Activated CD8-positive, alpha-beta T cell treated with anti-CD3 and anti-CD28 coated beads, Interleukin-2, amount 10 ng/mL, durations not matched to agents 7 days and 5 days (primary cell): ENCODE results near the gene CYP27A1. TPM values are rescaled to one million over a fixed set of nuclear protein-coding genes. Genes with fewer than 3 reads are reported as not detected.

Source experiments
- ATAC-seq: fragments of 150-1000 bp; cut with Tn5 transposase; one replicate; pipeline ENCODE4 v1.10.0; 2021; ENCODE audit warnings: moderate library complexity
- CTCF ChIA-PET: fragments of 350-600 bp; sonication (Branson Sonifier 250); formaldehyde crosslinking; loops from one replicate; lab custom pipeline; 2021; ENCODE audit warnings: antibody characterized with exemption; lab: Charles Lee
- POLR2A ChIA-PET: fragments of 350-600 bp; sonication (Branson Sonifier 250); formaldehyde crosslinking; loops from one replicate; lab custom pipeline; 2021; ENCODE audit warnings: antibody characterized with exemption; lab: Charles Lee
- DNase-seq: peaks from one replicate; pipeline ENCODE4 v3.0.0-alpha.2; 2020
- H3K27ac Mint-ChIP-seq: one replicate; pipeline ENCODE4 v1.8.0; 2021; ENCODE audit warnings: mild to moderate bottlenecking, mixed read lengths
- H3K27me3 Mint-ChIP-seq: one replicate; pipeline ENCODE4 v1.8.0; 2021; ENCODE audit warnings: low read depth, mixed read lengths
- H3K36me3 Mint-ChIP-seq: one replicate; pipeline ENCODE4 v1.8.0; 2021; ENCODE audit warnings: low read depth, mixed read lengths
- H3K4me1 Mint-ChIP-seq: one replicate; pipeline ENCODE4 v1.8.0; 2021; ENCODE audit warnings: low read depth, mixed read lengths
- H3K4me3 Mint-ChIP-seq: one replicate; pipeline ENCODE4 v1.8.0; 2021; ENCODE audit warnings: mild to moderate bottlenecking, mixed read lengths
- H3K9me3 Mint-ChIP-seq: one replicate; pipeline ENCODE4 v1.8.0; 2022; ENCODE audit warnings: mixed read lengths; ENCODE audit not compliant: insufficient read depth
- total RNA-seq, 2 experiments: library from RNA; stranded (reverse); gene quantifications; one replicate each; pipeline ENCODE4 v1.2.3, GENCODE V29; 2021

The CYP27A1 gene
- total RNA-seq, 2 experiments from 2014 or later: not detected

- H3K4me3 Mint-ChIP-seq: no peak overlapping the region
- peaks cover 4% of the 10 kb centered on the region for H3K9me3 Mint-ChIP-seq
- ChIA-PET CTCF (no interaction called here), POLR2A (no interaction called here)
- peaks cover 26% of the 10 kb centered on the region for H3K27me3 Mint-ChIP-seq
- DNase-seq: no peak
- H3K4me1 Mint-ChIP-seq: peaks cover 4% of the 10 kb centered on the region
- no peak overlapping the region for H3K27ac Mint-ChIP-seq
- ATAC-seq: no peak
- peaks cover 3% of the 10 kb centered on the region for H3K36me3 Mint-ChIP-seq
Measured at GRCh38 chr2:218777276-218777990, 4.5 kb upstream of the CYP27A1 start.

- no peak overlapping the region for H3K4me3 Mint-ChIP-seq
- no peak for DNase-seq
- ChIA-PET CTCF (no interaction called here), POLR2A (no interaction called here)
- H3K27me3 Mint-ChIP-seq: peaks cover 44% of the 10 kb centered on the region
- H3K4me1 Mint-ChIP-seq: peaks cover 4% of the 10 kb centered on the region
- ATAC-seq: no peak
- peaks cover 4% of the 10 kb centered on the region for H3K9me3 Mint-ChIP-seq
- H3K27ac Mint-ChIP-seq: no peak overlapping the region
- H3K36me3 Mint-ChIP-seq: peaks cover 3% of the 10 kb centered on the region
Measured at GRCh38 chr2:218780046-218780445, 1.9 kb upstream of the CYP27A1 start.

GRCh38 chr2:218780851-218781690, 876 bp upstream of the CYP27A1 start:
- H3K27ac Mint-ChIP-seq: no peak overlapping the region
- peaks cover 3% of the 10 kb centered on the region for H3K36me3 Mint-ChIP-seq
- CTCF ChIA-PET: no interaction called here
- peaks cover 50% of the 10 kb centered on the region for H3K27me3 Mint-ChIP-seq
- H3K9me3 Mint-ChIP-seq: peaks cover 3% of the 10 kb centered on the region
- peaks cover 4% of the 10 kb centered on the region for H3K4me1 Mint-ChIP-seq
- POLR2A ChIA-PET: no interaction called here
- no peak for ATAC-seq
- no peak overlapping the region for H3K4me3 Mint-ChIP-seq
- no peak for DNase-seq

- Mint-ChIP-seq H3K4me3 (no peak overlapping the region), H3K4me1 (peaks cover 4% of the 10 kb centered on the region), H3K36me3 (no peaks in the 10 kb centered on the region), H3K27ac (no peak overlapping the region), H3K27me3 (peaks cover 50% of the 10 kb centered on the region), H3K9me3 (no peaks in the 10 kb centered on the region)
- DNase-seq (no peak), ATAC-seq (no peak)
- POLR2A ChIA-PET: no interaction called here
- CTCF ChIA-PET: interaction anchor here (0.7 kb wide), 2 partner anchors 9 to 110 kb away, joined by 3 to 4 read pairs; no protein-coding TSS in a partner anchor
Measured at GRCh38 chr2:218782528-218782844, 539 bp downstream of the CYP27A1 start.

DNA sequence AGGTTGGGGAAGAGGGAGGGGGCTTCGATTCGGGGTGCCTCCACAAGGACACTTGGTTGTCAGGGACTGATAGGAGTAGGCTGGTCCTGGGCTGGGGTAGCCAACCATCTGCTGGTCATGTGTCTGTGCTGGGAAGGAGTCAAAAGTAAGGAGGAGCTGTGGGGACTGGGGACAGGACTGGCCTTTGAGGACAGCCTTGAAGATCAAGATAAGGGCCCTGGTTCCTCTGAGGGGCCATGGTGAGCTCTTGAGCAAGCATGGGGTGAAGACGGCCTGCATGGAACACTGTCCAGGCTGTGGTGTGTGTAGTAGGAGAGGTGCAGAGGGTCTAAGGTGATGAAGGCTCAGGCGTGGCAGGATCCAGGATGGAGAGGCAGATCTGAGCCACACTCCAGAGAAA, 1.7 kb downstream of the CYP27A1 start:
- DNase-seq: no peak
- no peaks in the 10 kb centered on the region for H3K36me3 Mint-ChIP-seq
- ATAC-seq: no peak
- H3K4me1 Mint-ChIP-seq: peaks cover 4% of the 10 kb centered on the region
- H3K4me3 Mint-ChIP-seq: no peak overlapping the region
- no peak overlapping the region for H3K27ac Mint-ChIP-seq
- H3K27me3 Mint-ChIP-seq: peaks cover 53% of the 10 kb centered on the region
- ChIA-PET POLR2A (no interaction called here), CTCF (interaction anchor here (0.9 kb wide), 1 partner anchor 64 kb away, joined by 4 read pairs; no protein-coding TSS in a partner anchor)
- H3K9me3 Mint-ChIP-seq: no peaks in the 10 kb centered on the region

DNA sequence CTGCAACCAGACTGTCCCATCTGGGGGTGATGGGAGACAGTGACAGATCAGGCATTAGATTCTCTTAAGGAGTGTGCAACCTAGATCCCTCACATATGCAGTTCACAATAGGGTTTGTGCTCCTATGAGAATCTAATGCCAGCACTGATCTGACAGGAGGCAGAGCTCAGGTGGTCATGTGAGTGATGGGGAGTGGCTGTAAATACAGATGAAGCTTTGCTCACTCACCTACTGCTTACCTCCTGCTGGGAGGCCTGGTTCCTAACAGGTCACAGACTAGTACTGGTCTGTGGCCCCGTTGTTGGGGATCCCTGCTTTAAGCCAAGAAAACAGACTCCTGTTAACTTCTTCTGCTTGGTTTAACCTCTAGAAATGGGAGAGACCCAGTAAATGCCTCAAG, 3.2 kb downstream of the CYP27A1 start:
- no peaks in the 10 kb centered on the region for H3K9me3 Mint-ChIP-seq
- H3K4me3 Mint-ChIP-seq: no peak overlapping the region
- CTCF ChIA-PET: interaction anchor here (1.3 kb wide), 1 partner anchor 62 kb away, joined by 4 read pairs; no protein-coding TSS in a partner anchor
- H3K27ac Mint-ChIP-seq: no peak overlapping the region
- H3K4me1 Mint-ChIP-seq: peaks cover 4% of the 10 kb centered on the region
- POLR2A ChIA-PET: no interaction called here
- no peak for DNase-seq
- ATAC-seq: no peak
- H3K36me3 Mint-ChIP-seq: no peaks in the 10 kb centered on the region
- H3K27me3 Mint-ChIP-seq: peaks cover 54% of the 10 kb centered on the region

DNA sequence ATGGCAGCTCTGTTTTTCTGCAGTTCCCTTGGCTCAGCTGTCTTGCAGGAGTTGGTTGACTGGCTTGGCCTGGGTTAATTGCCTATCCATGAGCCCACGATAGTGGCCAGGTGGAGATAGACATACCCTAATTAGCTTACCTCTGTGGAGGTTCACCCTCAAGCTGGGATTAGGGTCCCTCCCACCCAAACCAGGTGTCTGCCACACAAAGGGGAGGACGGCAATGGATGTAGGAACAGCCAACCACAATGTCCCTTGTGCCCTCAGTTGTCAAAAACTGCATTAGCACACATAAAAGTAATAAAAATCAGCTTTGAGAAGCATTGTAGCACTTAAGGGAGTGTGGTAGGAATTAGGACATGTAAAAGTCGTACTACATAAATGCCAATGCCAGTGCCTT, 4.2 kb downstream of the CYP27A1 start:
- Mint-ChIP-seq H3K4me1 (peaks cover 4% of the 10 kb centered on the region), H3K27me3 (peaks cover 49% of the 10 kb centered on the region), H3K36me3 (no peaks in the 10 kb centered on the region), H3K4me3 (no peak overlapping the region), H3K9me3 (no peaks in the 10 kb centered on the region), H3K27ac (no peak overlapping the region)
- POLR2A ChIA-PET: no interaction called here
- no peak for ATAC-seq
- CTCF ChIA-PET: interaction anchor here (1.3 kb wide), 1 partner anchor 61 kb away, joined by 4 read pairs; no protein-coding TSS in a partner anchor
- no peak for DNase-seq

DNA sequence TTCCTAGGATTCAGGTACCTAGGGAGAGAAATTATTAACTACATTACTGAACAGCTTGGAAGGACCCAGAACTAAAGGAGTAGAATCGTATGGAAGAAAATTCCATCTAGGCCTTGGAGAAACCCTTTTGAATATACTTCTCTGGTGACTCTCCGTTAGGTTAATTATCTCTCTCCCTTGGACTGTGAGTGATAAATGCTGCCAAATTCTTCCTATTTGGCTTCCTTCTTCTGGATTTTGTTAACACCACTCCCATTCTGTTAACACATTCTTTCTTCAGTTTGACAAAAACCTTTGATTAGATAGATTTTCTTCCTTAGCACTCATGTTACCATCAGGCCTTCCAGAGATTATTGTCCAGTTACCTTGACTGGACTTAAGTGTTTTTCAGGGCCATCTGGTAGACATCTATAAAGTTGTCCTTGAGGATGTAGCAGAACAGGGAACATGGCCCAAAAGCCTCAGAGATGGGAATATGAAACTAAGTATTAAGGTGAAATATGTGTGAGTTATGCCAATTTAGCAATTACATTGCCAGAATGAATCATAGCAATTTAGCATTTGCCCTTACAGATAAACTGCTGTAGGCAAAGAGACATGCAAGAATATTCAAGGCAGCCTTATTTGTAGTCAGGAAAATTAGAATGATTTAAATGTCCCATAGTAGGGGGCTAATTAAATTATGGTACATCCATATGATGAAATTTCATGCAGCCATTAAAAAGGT, 6.7 kb downstream of the CYP27A1 start:
- H3K4me3 Mint-ChIP-seq: no peak overlapping the region
- POLR2A ChIA-PET: no interaction called here
- no peaks in the 10 kb centered on the region for H3K9me3 Mint-ChIP-seq
- ATAC-seq (no peak), DNase-seq (no peak)
- CTCF ChIA-PET: interaction anchor here (1.4 kb wide), 1 partner anchor 109 kb away, joined by 3 read pairs; no protein-coding TSS in a partner anchor
- no peaks in the 10 kb centered on the region for H3K36me3 Mint-ChIP-seq
- H3K27me3 Mint-ChIP-seq: peaks cover 37% of the 10 kb centered on the region
- H3K27ac Mint-ChIP-seq: no peak overlapping the region
- no peaks in the 10 kb centered on the region for H3K4me1 Mint-ChIP-seq

DNA sequence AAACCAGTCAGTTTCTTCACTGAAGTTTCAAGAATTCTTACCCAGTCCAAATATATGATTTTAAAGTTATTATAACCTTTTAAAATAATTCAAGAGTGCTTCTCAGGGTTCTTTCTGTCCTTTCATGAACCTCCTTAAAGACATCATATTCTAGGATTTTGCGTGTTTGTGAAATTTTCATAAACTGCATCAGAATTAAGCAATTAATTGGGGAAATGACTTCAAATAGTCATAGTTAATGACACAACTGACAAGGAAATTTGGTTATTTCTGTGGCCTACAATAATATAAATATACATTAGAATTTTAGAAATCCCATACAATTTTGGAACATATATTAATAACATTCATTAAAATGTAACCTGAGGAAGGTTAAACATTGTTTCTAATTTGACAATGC, 10.5 kb downstream of the CYP27A1 start:
- no peaks in the 10 kb centered on the region for H3K36me3 Mint-ChIP-seq
- H3K27me3 Mint-ChIP-seq: peaks cover 45% of the 10 kb centered on the region
- POLR2A ChIA-PET: no interaction called here
- CTCF ChIA-PET: no interaction called here
- H3K4me3 Mint-ChIP-seq: no peak overlapping the region
- no peaks in the 10 kb centered on the region for H3K9me3 Mint-ChIP-seq
- H3K4me1 Mint-ChIP-seq: no peaks in the 10 kb centered on the region
- no peak overlapping the region for H3K27ac Mint-ChIP-seq
- DNase-seq (no peak), ATAC-seq (no peak)

DNA sequence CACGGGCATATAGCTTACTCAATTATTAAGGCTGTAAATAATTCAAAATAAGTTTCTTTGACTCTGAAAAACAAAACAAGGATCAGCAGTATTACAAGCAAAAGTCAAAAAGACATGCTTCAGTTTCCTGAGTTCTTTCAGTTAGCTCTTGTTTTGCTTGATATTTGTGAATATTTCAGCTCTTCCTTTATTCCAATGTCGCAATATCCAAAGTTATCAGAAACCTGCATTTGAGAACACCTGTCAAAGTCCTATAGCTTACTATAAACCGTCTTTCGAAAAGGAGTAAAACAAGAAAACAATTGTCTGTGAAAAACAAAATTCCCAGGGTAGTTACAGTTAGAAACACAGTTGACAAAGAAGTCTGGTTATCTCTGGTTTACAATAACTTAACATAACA, 14.7 kb downstream of the CYP27A1 start:
- H3K9me3 Mint-ChIP-seq: no peaks in the 10 kb centered on the region
- H3K4me3 Mint-ChIP-seq: no peak overlapping the region
- ATAC-seq (no peak), DNase-seq (no peak)
- H3K36me3 Mint-ChIP-seq: no peaks in the 10 kb centered on the region
- H3K4me1 Mint-ChIP-seq: no peaks in the 10 kb centered on the region
- H3K27ac Mint-ChIP-seq: no peak overlapping the region
- H3K27me3 Mint-ChIP-seq: peaks cover 47% of the 10 kb centered on the region
- CTCF ChIA-PET: interaction anchor here (1.2 to 1.7 kb wide), 2 partner anchors 71 to 138 kb away, joined by 3 to 4 read pairs; no protein-coding TSS in a partner anchor
- POLR2A ChIA-PET: no interaction called here

DNA sequence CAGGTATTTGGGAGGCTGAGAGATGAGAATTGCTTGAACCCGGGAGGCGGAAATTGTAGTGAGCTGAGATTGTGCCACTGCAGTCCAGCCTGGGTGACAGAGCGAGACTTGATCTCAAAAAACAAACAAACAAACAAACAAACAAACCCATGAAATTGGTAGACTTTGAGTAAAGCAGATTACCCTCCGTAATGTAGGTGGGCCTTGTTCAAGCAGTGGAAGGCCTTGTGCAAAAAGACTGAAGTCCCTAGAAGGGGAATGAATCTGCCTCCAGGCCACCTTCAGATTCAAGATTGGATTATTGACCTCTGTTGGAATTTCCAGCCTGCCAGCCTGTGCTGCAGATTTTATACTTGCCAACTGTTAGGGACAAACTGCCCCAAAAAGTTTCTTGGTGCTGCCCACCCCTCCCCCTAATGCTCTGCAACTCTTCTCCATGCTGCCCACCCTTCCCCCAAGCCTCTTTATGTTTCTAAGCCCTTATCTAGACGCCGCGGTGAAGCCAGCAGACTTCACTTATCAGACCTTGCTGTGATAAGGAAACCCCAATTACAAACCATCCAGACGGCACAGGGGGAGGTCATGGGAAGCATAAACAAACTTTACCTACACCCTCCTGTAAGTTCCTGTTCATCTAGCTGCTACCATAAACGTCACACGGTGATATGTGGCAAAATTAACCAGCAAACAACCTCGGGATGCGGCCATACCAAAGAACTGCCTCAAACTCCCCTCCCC, 17.0 kb downstream of the CYP27A1 start:
- peaks cover 8% of the 10 kb centered on the region for H3K4me1 Mint-ChIP-seq
- POLR2A ChIA-PET: no interaction called here
- no peak for DNase-seq
- peaks cover 44% of the 10 kb centered on the region for H3K27me3 Mint-ChIP-seq
- no peaks in the 10 kb centered on the region for H3K36me3 Mint-ChIP-seq
- H3K27ac Mint-ChIP-seq: no peak overlapping the region
- CTCF ChIA-PET: no interaction called here
- no peak overlapping the region for H3K4me3 Mint-ChIP-seq
- ATAC-seq: no peak
- no peaks in the 10 kb centered on the region for H3K9me3 Mint-ChIP-seq
